ENCODE results near the gene MYO18A.

GRCh38 chr17:29179232-29180033 lies 765 bp downstream of the MYO18A start:
- no peak for TF ChIP-seq CTCF (IDR thresholded peaks at IDR 0.05; ENCODE audit: insufficient read depth, low read depth, low read length)
- TF ChIP-seq EZH2 (IDR thresholded peaks at IDR 0.05; ENCODE audit: insufficient read depth, low read length) = no peak
